HepG2 (cell line): Measurements from ENCODE around the gene PSMD8. TPM values are rescaled to one million over a fixed set of nuclear protein-coding genes. Genes with fewer than 3 reads are reported as not detected.
A peak's percentile ranks its signal among the peaks of the same experiment; 100 is the strongest.

ENCODE experiments used
- FOXO1 ChIP-seq: sonication (generic); formaldehyde crosslinking; IDR thresholded peaks from 2 replicates; pipeline ENCODE4 v1.4.0; 2020; ENCODE audit warnings: missing genetic modification reagents
- HNRNPUL1 ChIP-seq: fragments of 200-400 bp; formaldehyde crosslinking; IDR thresholded peaks from 2 replicates; pipeline ENCODE4 v1.6.1; 2017; ENCODE audit warnings: low read depth, mild to moderate bottlenecking, low read length, moderate library complexity
- IRX3 ChIP-seq: sonication (generic); formaldehyde crosslinking; IDR thresholded peaks from 2 replicates; pipeline ENCODE4 v1.8.1; 2023; ENCODE audit warnings: mild to moderate bottlenecking, low read depth, missing genetic modification reagents, borderline replicate concordance
- RFX3 ChIP-seq: IDR thresholded peaks from 2 replicates; pipeline ENCODE4 v1.6.1; 2016; ENCODE audit warnings: missing biosample characterization, missing genetic modification reagents
- TRIM24 ChIP-seq: sonication (generic); formaldehyde crosslinking; IDR thresholded peaks from 2 replicates; pipeline ENCODE4 v1.8.0; 2022; ENCODE audit warnings: mild to moderate bottlenecking, missing genetic modification reagents
- ZFP41 ChIP-seq: sonication (generic); formaldehyde crosslinking; IDR thresholded peaks from 2 replicates; pipeline ENCODE4 v1.4.0; 2020; ENCODE audit warnings: mild to moderate bottlenecking, missing genetic modification reagents, borderline replicate concordance
- ZNF124 ChIP-seq: sonication (generic); formaldehyde crosslinking; IDR thresholded peaks from 2 replicates; pipeline ENCODE4 v1.4.0; 2020; ENCODE audit warnings: missing genetic modification reagents
- ZNF253 ChIP-seq: sonication (generic); formaldehyde crosslinking; IDR thresholded peaks from 2 replicates; pipeline ENCODE4 v1.8.0; 2022; ENCODE audit warnings: mild to moderate bottlenecking, missing genetic modification reagents, borderline replicate concordance
- ZNF562 ChIP-seq: sonication (generic); formaldehyde crosslinking; IDR thresholded peaks from 2 replicates; pipeline ENCODE4 v1.8.0; 2022; ENCODE audit warnings: missing genetic modification reagents, borderline replicate concordance
- ZNF567 ChIP-seq: sonication (generic); formaldehyde crosslinking; IDR thresholded peaks from 2 replicates; pipeline ENCODE4 v1.8.1; 2023; ENCODE audit warnings: mild to moderate bottlenecking, missing genetic modification reagents, borderline replicate concordance
- ZNF615 ChIP-seq: sonication (generic); formaldehyde crosslinking; IDR thresholded peaks from 2 replicates; pipeline ENCODE4 v1.5.0; 2020; ENCODE audit warnings: mild to moderate bottlenecking, missing genetic modification reagents, borderline replicate concordance
- polyA plus RNA-seq, 8 experiments: library from polyadenylated mRNA; depleted of rRNA in 3 of 8; stranded (reverse) in 7 of 8; unstranded in 1 of 8; fragments of >200 nt; fragmentation: Illumina TruSeq in 4 of 8; extraction: Trizol in 4 of 8; gene quantifications; 2 replicates each; pipeline versions ENCODE4 v1.2.1 to v1.2.3, GENCODE V29; 2011 to 2016; ENCODE audit warnings: low read depth in 4 of 8, missing spikeins in 1 of 8, mixed read lengths in 1 of 8; ENCODE audit not compliant: insufficient read depth in 1 of 8
- total RNA-seq, 5 experiments: library from RNA; depleted of rRNA; stranded (reverse); fragments of >200 nt; fragmentation: Illumina TruSeq; extraction: Trizol; gene quantifications; 2 replicates each; pipeline ENCODE4 v1.2.3, GENCODE V29; 2016; ENCODE audit warnings: low read depth in 1 of 5
- TF ChIP-seq, protein P1 (sequence below): sonication (generic); formaldehyde crosslinking; IDR thresholded peaks from 2 replicates; pipeline ENCODE4 v1.4.0; 2020; ENCODE audit warnings: missing genetic modification reagents
- TF ChIP-seq, protein P2 (sequence below): sonication (generic); formaldehyde crosslinking; IDR thresholded peaks from 2 replicates; pipeline ENCODE4 v1.4.0; 2020; ENCODE audit warnings: mild to moderate bottlenecking, missing genetic modification reagents
- TF ChIP-seq, protein P3 (sequence below): sonication (generic); formaldehyde crosslinking; IDR thresholded peaks from 2 replicates; pipeline ENCODE4 v1.8.1; 2023; ENCODE audit warnings: mild to moderate bottlenecking, missing genetic modification reagents
- TF ChIP-seq, protein P4 (sequence below): sonication (generic); formaldehyde crosslinking; conservative IDR thresholded peaks from 2 replicates; pipeline ENCODE4 v1.8.0; 2022; ENCODE audit warnings: mild to moderate bottlenecking, moderate library complexity, missing genetic modification reagents
- TF ChIP-seq, protein P5 (sequence below): IDR thresholded peaks from 2 replicates; pipeline ENCODE4 v1.6.1; 2016; ENCODE audit warnings: mild to moderate bottlenecking, missing biosample characterization, missing genetic modification reagents

The PSMD8 gene
- total and polyA plus RNA-seq, 2 of the 13 experiments (the other 11 are each of a cell fraction or from before 2014, with no cell fraction given): 162 to 296 TPM

DNA sequence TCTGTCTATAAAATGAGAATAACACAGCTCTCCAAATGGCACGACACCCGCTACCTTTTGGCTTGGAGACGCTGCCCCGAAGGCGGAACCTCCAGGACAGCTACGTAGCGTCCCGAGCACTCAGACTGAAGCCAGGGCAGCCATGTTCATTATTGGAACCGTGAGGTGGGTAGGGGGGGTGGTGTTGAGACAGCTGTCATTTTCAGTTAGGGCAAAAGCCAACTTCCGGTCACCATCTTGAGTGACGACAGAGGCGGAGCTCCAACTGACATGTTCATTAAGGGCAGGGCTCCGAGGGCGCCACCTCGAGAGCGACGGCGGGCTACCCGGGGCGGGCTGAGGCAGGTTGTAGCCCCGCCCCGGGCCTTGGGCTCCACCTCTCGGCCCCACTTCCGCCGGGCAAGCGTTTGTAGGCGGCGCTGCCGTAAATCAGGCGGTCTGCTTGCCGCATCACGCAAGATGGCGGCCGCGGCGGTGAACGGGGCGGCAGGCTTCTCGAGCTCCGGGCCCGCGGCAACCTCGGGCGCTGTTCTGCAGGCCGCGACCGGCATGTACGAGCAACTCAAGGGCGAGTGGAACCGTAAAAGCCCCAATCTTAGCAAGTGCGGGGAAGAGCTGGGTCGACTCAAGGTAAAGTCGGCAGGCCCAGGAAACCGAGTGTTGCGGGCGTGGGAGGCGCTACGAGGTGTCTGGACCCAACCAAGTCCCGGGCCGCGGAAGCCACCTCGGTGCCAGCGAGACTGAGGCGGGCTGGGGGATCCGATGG is at the start of gene PSMD8 (continued):
- TF ChIP-seq ZNF567 (peak; percentile 70; the same call in 1 of the 2 replicates), ZNF124 (CRISPR knock-in tag) (0 out of 2 replicates have a peak, but pooled peaks have one; percentile 13), FOXO1 (CRISPR knock-in tag) (peak; percentile 60; the same call in 1 of the 2 replicates), HNRNPUL1 (no peak), IRX3 (CRISPR knock-in tag) (no peak), ZFP41 (CRISPR knock-in tag) (0 out of 2 replicates have a peak, but pooled peaks have one; percentile 20), ZNF253 (CRISPR knock-in tag) (no peak), ZNF615 (CRISPR knock-in tag) (no peak), RFX3 (no peak), ZNF562 (no peak), TRIM24 (CRISPR knock-in tag) (no peak)
- TF ChIP-seq, protein P1, sequence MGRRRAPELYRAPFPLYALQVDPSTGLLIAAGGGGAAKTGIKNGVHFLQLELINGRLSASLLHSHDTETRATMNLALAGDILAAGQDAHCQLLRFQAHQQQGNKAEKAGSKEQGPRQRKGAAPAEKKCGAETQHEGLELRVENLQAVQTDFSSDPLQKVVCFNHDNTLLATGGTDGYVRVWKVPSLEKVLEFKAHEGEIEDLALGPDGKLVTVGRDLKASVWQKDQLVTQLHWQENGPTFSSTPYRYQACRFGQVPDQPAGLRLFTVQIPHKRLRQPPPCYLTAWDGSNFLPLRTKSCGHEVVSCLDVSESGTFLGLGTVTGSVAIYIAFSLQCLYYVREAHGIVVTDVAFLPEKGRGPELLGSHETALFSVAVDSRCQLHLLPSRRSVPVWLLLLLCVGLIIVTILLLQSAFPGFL (CRISPR knock-in tag): peak; percentile 35; the same call in 1 of the 2 replicates
- TF ChIP-seq, protein P2, sequence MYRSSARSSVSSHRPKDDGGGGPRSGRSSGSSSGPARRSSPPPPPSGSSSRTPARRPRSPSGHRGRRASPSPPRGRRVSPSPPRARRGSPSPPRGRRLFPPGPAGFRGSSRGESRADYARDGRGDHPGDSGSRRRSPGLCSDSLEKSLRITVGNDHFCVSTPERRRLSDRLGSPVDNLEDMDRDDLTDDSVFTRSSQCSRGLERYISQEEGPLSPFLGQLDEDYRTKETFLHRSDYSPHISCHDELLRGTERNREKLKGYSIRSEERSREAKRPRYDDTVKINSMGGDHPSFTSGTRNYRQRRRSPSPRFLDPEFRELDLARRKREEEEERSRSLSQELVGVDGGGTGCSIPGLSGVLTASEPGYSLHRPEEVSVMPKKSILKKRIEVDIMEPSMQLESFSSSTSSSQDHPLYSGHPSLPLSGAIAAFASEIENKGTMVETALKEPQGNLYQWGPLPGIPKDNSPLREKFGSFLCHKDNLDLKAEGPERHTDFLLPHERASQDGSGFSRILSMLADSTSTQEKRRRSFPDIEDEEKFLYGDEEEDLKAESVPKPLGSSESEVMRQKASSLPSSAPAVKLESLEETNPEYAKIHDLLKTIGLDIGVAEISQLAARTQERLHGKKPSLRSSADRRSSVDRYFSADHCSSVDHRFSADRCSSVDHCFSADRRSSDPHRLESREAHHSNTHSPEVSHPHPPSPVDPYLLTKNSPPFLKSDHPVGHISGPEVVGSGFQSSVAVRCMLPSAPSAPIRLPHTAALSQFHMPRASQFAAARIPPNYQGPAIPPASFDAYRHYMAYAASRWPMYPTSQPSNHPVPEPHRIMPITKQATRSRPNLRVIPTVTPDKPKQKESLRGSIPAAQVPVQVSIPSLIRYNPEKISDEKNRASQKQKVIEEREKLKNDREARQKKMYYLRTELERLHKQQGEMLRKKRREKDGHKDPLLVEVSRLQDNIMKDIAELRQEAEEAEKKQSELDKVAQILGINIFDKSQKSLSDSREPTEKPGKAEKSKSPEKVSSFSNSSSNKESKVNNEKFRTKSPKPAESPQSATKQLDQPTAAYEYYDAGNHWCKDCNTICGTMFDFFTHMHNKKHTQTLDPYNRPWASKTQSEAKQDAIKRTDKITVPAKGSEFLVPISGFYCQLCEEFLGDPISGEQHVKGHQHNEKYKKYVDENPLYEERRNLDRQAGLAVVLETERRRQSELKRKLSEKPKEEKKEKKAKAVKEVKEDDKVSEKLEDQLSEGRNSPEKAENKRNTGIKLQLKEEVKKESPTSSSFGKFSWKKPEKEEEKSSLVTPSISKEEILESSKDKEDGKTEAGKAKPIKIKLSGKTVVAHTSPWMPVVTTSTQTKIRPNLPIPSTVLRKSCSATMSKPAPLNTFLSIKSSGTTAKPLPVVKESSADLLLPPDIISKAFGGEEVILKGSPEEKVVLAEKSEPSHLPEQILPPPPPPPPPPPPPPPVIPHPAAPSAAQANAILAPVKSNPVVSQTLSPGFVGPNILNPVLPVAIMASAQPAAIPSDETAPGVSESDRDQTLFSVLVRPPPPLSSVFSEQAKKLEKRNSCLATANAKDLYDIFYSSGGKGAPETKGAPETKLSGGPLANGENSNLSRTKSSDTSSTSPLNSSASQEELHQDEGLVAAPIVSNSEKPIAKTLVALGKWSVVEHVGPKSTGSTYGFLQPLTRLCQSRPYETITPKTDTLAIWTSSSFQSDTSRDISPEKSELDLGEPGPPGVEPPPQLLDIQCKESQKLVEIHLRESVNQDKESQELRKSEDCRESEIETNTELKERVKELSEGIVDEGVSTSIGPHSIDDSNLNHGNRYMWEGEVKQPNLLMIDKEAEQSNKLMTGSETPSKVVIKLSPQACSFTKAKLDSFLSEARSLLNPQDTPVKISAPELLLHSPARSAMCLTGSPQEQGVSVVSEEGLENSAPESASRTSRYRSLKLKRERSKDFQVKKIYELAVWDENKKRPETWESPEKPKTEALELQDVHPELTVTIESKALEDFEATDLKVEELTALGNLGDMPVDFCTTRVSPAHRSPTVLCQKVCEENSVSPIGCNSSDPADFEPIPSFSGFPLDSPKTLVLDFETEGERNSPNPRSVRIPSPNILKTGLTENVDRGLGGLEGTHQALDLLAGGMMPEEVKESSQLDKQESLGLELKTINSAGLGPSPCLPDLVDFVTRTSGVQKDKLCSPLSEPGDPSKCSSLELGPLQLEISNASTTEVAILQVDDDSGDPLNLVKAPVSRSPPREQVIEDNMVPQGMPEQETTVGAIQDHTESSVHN (CRISPR knock-in tag): no peak
- TF ChIP-seq, protein P3, sequence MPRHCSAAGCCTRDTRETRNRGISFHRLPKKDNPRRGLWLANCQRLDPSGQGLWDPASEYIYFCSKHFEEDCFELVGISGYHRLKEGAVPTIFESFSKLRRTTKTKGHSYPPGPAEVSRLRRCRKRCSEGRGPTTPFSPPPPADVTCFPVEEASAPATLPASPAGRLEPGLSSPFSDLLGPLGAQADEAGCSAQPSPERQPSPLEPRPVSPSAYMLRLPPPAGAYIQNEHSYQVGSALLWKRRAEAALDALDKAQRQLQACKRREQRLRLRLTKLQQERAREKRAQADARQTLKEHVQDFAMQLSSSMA (CRISPR knock-in tag): peak; percentile 84; the same call in 1 of the 2 replicates
- TF ChIP-seq, protein P4, sequence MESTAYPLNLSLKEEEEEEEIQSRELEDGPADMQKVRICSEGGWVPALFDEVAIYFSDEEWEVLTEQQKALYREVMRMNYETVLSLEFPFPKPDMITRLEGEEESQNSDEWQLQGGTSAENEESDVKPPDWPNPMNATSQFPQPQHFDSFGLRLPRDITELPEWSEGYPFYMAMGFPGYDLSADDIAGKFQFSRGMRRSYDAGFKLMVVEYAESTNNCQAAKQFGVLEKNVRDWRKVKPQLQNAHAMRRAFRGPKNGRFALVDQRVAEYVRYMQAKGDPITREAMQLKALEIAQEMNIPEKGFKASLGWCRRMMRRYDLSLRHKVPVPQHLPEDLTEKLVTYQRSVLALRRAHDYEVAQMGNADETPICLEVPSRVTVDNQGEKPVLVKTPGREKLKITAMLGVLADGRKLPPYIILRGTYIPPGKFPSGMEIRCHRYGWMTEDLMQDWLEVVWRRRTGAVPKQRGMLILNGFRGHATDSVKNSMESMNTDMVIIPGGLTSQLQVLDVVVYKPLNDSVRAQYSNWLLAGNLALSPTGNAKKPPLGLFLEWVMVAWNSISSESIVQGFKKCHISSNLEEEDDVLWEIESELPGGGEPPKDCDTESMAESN: peak; percentile 98
- TF ChIP-seq, protein P5, sequence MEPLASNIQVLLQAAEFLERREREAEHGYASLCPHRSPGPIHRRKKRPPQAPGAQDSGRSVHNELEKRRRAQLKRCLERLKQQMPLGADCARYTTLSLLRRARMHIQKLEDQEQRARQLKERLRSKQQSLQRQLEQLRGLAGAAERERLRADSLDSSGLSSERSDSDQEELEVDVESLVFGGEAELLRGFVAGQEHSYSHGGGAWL: peak; percentile 55; the same call in 1 of the 2 replicates
